GM12878 (cell line): ENCODE measurements around the gene XRCC4. TPM values are rescaled to one million over a fixed set of nuclear protein-coding genes. Genes with fewer than 3 reads are reported as not detected.

Source experiments
- CHD2 ChIP-seq: IDR thresholded peaks from 2 replicates; pipeline ENCODE4 v1.6.1; 2011; ENCODE audit warnings: low read depth, low read length, improper control_type of control experiment, borderline replicate concordance
- HDGF ChIP-seq: fragments of 450-650 bp; IDR thresholded peaks from 2 replicates; pipeline ENCODE4 v1.6.1; 2016; ENCODE audit warnings: antibody characterized with exemption
- NR2C2 ChIP-seq: IDR thresholded peaks from 2 replicates; pipeline ENCODE4 v1.6.1; 2011; ENCODE audit warnings: borderline replicate concordance, low read depth; ENCODE audit not compliant: control insufficient read depth, insufficient read length
- PBX3 ChIP-seq: IDR thresholded peaks from 2 replicates; pipeline ENCODE4 v1.6.1; 2011; ENCODE audit warnings: mild to moderate bottlenecking, low read depth, low read length, moderate library complexity; ENCODE audit not compliant: insufficient replicate concordance
- PKNOX1 ChIP-seq: fragments of 450-650 bp; IDR thresholded peaks from 2 replicates; pipeline ENCODE4 v1.6.1; 2016; ENCODE audit warnings: mild to moderate bottlenecking
- RAD51 ChIP-seq: fragments of 450-650 bp; IDR thresholded peaks from 2 replicates; pipeline ENCODE4 v1.6.1; 2016; ENCODE audit warnings: moderate library complexity, mild to moderate bottlenecking, inconsistent platforms
- RBBP5 ChIP-seq: fragments of 200-600 bp; sonication (generic); conservative IDR thresholded peaks from 2 replicates; pipeline ENCODE4 v1.6.1; 2016
- SREBF1 ChIP-seq: IDR thresholded peaks from 2 replicates; pipeline ENCODE4 v1.6.1; 2012; ENCODE audit warnings: mild to moderate bottlenecking, low read length
- USF1 ChIP-seq: IDR thresholded peaks from 2 replicates; pipeline ENCODE4 v1.6.1; 2011; ENCODE audit warnings: borderline replicate concordance, low read depth, mild to moderate bottlenecking, moderate library complexity, mixed read lengths, low read length; ENCODE audit not compliant: insufficient read depth; ENCODE audit errors: extremely low read length
- ZBTB33 ChIP-seq: fragments of 450-650 bp; IDR thresholded peaks from 2 replicates; pipeline ENCODE4 v1.6.1; 2017; ENCODE audit warnings: mild to moderate bottlenecking
- polyA plus RNA-seq, 11 experiments: library from polyadenylated mRNA; depleted of rRNA in 4 of 11; unstranded in 6 of 11; stranded (reverse) in 5 of 11; fragments of >200 nt; fragmentation: Nextera tagmentation in 4 of 11; fragmentation: Illumina TruSeq in 1 of 11; extraction: Ambion mirVana in 4 of 11; extraction: Trizol in 1 of 11; gene quantifications; 1 replicate in 1 of 11; 2 replicates in 10 of 11; pipeline versions ENCODE4 v1.2.1 to v1.2.3, GENCODE V29; 2011 to 2016; ENCODE audit warnings: inconsistent platforms in 2 of 11, missing spikeins in 2 of 11, low read depth in 1 of 11
- total RNA-seq, 4 experiments: library from RNA; depleted of rRNA in 3 of 4; stranded (reverse); fragments of >200 nt in 3 of 4; fragmentation: Illumina TruSeq in 1 of 4; extraction: Trizol in 1 of 4; gene quantifications; 2 replicates each; pipeline versions ENCODE4 v1.2.1 to v1.2.3, GENCODE V29; 2013 to 2021

The XRCC4 gene
- total and polyA plus RNA-seq, 10 of the 15 experiments (the other 5 are each of a cell fraction or from before 2014, with no cell fraction given): 12.1 to 53.6 (median 25.8) TPM

- TF ChIP-seq RAD51 (no peak), SREBF1 (no peak), HDGF (no peak), CHD2 (no peak), NR2C2 (no peak), ZBTB33 (no peak), PKNOX1 (no peak), RBBP5 (no peak), PBX3 (no peak), USF1 (no peak)
Measured at GRCh38 chr5:83192947-83193346, 115.6 kb downstream of the XRCC4 start (continued).
